ENCODE data around the gene CST9L. TPM values are rescaled to one million over a fixed set of nuclear protein-coding genes. Genes with fewer than 3 reads are reported as not detected.

CST9L gene
- total RNA-seq, 1 donor from 2014 or later: not detected

DNA sequence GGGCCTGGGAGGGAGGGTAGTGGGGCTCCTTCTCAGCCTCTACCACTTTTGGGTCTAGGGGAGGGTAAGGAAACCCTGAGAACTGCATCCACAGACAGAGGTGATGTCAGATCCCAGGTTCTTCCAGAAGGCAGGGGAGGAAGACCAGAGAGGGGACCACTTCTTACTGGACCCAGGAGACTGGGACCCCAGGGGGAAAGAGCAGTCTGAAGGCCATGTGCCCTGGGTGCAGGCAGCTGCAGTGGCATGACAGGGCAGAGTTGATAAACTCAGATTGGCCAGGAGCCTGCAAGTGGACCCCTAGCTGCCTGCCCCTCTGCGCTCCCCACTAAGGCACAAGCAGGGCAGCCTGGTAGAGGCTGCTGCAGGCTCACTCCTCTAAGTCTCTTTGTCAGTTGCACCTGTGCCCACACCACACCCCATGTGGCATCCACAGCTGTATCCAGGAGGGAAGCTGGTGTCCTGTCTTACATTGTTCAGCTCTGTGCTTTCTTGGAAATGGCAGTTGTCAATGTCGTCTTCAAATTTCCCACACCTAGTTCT is 2.7 kb downstream of the CST9L start:
- TF ChIP-seq, protein P1, sequence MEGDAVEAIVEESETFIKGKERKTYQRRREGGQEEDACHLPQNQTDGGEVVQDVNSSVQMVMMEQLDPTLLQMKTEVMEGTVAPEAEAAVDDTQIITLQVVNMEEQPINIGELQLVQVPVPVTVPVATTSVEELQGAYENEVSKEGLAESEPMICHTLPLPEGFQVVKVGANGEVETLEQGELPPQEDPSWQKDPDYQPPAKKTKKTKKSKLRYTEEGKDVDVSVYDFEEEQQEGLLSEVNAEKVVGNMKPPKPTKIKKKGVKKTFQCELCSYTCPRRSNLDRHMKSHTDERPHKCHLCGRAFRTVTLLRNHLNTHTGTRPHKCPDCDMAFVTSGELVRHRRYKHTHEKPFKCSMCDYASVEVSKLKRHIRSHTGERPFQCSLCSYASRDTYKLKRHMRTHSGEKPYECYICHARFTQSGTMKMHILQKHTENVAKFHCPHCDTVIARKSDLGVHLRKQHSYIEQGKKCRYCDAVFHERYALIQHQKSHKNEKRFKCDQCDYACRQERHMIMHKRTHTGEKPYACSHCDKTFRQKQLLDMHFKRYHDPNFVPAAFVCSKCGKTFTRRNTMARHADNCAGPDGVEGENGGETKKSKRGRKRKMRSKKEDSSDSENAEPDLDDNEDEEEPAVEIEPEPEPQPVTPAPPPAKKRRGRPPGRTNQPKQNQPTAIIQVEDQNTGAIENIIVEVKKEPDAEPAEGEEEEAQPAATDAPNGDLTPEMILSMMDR (IDR thresholded peaks at IDR 0.05; ENCODE audit: unreplicated experiment): no peak
- Mint-ChIP-seq H3K4me3 (no peak overlapping the region), H3K27me3 (ENCODE audit: low read depth) (peaks cover 19% of the 10 kb centered on the region), H3K36me3 (no peaks in the 10 kb centered on the region), H3K27ac (no peak overlapping the region), H3K4me1 (no peaks in the 10 kb centered on the region), H3K9me3 (peaks cover 20% of the 10 kb centered on the region)
- DNase-seq (ENCODE audit: low spot score in 2 of 2, unreplicated experiment in 2 of 2): no peak

DNA sequence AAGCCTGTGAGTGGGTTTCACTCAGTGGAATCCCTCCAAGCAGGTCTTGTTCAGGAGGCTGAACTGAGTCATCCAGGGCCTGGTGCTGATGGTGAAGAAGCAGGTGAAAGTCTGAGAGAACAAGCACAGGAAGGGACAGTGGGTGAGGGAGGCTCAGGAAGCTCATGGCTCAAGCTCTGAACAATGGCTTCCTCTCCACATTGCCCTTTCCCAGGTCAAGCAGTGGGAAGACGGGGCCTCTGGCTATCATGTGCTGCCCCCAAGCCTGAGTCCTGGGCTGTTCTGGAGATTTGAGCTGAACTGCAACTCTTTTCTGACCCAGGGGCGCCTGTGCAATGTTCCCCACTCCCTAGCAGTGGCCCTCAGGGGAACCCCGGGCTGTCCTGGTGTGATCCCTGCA is 3.4 kb downstream of the CST9L start:
- Mint-ChIP-seq H3K36me3 (no peaks in the 10 kb centered on the region), H3K27me3 (ENCODE audit: low read depth) (peaks cover 19% of the 10 kb centered on the region), H3K4me1 (no peaks in the 10 kb centered on the region), H3K9me3 (peaks cover 23% of the 10 kb centered on the region), H3K27ac (no peak overlapping the region), H3K4me3 (no peak overlapping the region)
- no peak for DNase-seq (ENCODE audit: low spot score in 2 of 2, unreplicated experiment in 2 of 2)
- TF ChIP-seq, protein P1 (IDR thresholded peaks at IDR 0.05; ENCODE audit: unreplicated experiment): no peak

DNA sequence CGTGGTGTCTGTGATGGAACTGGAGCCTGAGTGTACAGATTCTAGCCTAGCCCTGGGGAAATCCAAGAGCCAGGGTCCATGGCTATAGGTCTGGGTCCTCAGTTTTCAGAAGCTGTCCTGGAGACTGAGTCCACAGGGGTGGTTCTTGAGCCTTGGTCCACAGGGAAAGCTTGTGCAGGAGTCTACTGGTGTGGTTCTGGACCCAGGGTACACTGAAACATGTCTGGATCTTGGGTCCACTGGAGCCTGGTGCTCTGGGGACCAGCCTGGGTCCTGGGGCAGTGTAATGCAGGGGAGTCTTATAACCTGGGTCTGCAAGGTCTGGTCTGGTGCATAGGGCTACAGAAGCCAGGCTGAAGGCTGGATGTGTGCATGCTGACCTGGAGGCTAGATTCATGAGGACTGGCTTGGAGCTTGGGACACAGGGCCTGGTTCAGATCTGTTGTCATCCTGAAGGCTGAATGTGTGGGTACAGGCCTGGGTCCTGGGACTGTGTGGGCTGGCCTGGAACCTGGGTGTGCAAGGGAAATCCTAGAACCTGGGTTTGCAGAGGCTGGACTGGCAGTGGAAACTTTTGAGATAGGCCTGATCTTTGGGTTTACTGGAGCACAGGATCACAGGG is 5.5 kb downstream of the CST9L start:
- H3K4me3 Mint-ChIP-seq: no peak overlapping the region
- H3K36me3 Mint-ChIP-seq: no peaks in the 10 kb centered on the region
- H3K27ac Mint-ChIP-seq: no peak overlapping the region
- no peaks in the 10 kb centered on the region for H3K4me1 Mint-ChIP-seq
- TF ChIP-seq, protein P1 (IDR thresholded peaks at IDR 0.05; ENCODE audit: unreplicated experiment): no peak
- H3K9me3 Mint-ChIP-seq: peaks cover 38% of the 10 kb centered on the region
- no peak for DNase-seq (ENCODE audit: low spot score in 2 of 2, unreplicated experiment in 2 of 2)
- H3K27me3 Mint-ChIP-seq (ENCODE audit: low read depth): peaks cover 17% of the 10 kb centered on the region

DNA sequence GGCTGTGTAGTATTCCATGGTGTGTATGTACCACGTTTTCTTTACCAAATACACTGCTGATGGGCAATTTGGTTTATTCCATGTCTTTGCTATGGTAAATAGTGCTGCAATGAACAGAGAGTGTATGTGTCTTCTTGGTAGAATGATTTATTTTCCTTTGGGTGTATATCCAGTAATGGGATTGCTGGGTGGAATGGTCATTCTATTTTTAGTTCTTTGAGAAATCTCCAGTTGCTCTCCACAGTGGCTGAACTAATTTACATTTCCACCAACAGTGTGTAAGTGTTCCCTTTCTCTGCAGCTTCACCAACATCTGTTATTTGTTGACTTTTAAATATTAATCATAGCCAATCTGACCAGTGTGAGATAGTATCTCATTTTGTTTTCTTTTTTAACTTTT is 13.9 kb downstream of the CST9L start:
- Mint-ChIP-seq H3K4me3 (no peak overlapping the region), H3K27me3 (ENCODE audit: low read depth) (peaks cover 14% of the 10 kb centered on the region), H3K9me3 (peaks cover 37% of the 10 kb centered on the region), H3K27ac (no peak overlapping the region), H3K4me1 (no peaks in the 10 kb centered on the region), H3K36me3 (no peaks in the 10 kb centered on the region)
- no peak for DNase-seq (ENCODE audit: low spot score in 2 of 2, unreplicated experiment in 2 of 2)
- TF ChIP-seq, protein P1 (IDR thresholded peaks at IDR 0.05; ENCODE audit: unreplicated experiment): no peak

DNA sequence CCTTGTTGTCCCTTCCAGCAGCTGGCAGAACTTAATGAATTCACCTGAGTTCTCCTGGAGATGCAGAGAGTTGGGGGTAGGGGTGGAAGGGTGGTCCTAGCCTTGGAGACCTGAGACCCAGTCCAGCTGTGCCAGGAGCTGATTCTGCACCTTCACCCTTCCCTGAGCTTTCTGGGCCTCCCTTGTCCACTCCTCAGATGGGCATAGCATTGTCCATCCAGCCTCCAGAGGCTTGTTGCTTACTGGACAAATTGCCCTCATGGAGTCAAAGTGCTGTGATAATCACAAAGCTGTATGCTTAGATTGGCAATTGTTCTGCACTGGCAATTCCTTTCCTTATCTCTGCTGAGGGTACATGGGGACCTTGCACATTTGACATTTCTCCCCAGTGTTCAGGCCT is 16.5 kb downstream of the CST9L start:
- Mint-ChIP-seq H3K4me3 (no peak overlapping the region), H3K27me3 (ENCODE audit: low read depth) (peaks cover 24% of the 10 kb centered on the region), H3K36me3 (no peaks in the 10 kb centered on the region), H3K9me3 (peaks cover 14% of the 10 kb centered on the region), H3K4me1 (no peaks in the 10 kb centered on the region), H3K27ac (no peak overlapping the region)
- TF ChIP-seq, protein P1 (IDR thresholded peaks at IDR 0.05; ENCODE audit: unreplicated experiment): no peak
- DNase-seq (ENCODE audit: low spot score in 2 of 2, unreplicated experiment in 2 of 2): no peak

Measured in mesothelial cell of epicardium (in vitro differentiated cells).